Stimulated activated CD8-positive, alpha-beta memory T cell treated with anti-CD3 and anti-CD28 coated beads, Interleukin-4, amount 100 ng/mL, for 48 hours (primary cell): Measurements from ENCODE around the gene PLCG2.
A peak's percentile ranks its signal among the peaks of the same experiment; 100 is the strongest.
"Not testable (repeated sequence)": the region's sequence is repeated elsewhere in the genome, so short reads cannot be mapped to it uniquely, and the experiment has no call there.

ENCODE experiments used
- DNase-seq: peaks from one replicate; pipeline ENCODE4 v3.0.0-alpha.2; 2020

Gene PLCG2

GRCh38 chr16:81850197-81850944 is 71.3 kb downstream of the PLCG2 start:
- DNase-seq, result no peak

- no peak for DNase-seq
These were observed 73.3 kb downstream of the PLCG2 start for GRCh38 chr16:81852347-81852746.

- DNase-seq, result no peak
These were observed 76.6 kb downstream of the PLCG2 start for GRCh38 chr16:81855552-81856153.

DNA sequence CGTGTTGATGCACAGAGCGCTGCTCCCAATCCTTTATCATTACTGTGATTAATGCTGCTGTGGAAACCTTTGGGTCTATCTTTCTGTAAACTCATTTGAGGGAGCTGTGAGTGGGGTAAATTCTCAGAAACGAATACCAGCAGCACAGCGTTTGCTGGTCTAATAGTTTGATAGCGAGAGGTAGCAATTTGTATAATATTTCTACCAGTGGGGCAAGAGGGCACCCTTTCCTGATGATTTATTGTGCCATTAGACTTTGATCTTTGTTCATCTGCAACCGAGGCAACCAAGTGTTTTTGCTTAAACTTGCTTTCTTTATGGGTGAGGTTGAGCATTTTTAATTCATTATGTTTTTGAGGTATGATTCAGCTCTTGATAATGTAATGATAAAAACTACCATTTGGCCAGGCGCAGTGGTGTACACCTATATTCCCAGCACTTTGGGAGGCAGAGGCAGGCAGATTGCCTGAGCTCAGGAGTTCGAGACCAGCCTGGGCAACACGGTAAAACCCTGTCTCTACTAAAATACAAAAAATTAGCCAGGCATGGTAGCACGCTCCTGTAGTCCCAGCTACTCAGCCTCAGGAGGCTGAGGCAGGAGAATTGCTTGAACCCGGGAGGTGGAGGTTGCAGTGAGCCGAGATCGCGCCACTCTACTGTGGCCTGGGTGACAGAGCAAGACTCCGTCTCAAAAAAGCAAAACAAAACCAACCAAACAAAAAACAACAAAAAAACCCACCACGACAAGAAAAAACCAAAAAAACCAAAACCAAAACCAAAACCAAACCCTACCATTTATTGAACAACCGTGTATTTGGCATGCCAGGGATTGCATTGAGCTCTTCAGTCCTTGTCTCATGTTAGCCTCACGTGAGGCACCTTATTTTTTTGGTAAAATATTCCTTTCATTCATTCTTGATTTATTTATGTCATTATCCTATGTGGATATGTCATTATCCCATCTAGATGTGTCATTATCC is 81.5 kb downstream of the PLCG2 start:
- no peak for DNase-seq

- no peak for DNase-seq
These were observed 82.4 kb downstream of the PLCG2 start for GRCh38 chr16:81861503-81861902.

DNA sequence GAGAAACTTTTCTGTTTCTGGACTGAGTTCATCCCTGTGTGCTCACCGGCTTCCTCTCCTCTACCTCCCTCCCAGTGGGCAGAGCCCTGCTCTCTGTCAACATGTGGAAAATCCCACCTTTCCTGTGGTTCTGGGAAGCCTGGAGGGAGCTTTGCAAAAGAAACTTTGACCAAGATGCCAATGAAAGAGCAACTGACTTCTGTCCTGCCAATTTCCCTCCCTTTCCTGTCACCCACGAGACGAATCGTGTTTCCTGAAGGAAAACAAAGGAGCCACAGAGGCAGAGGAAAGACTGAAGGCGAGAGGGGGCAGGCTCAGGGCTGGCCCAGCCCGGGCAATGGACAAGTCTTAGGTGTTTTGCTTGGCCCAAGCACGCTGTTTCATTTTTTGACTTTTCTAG is 82.8 kb downstream of the PLCG2 start:
- no peak for DNase-seq

DNA sequence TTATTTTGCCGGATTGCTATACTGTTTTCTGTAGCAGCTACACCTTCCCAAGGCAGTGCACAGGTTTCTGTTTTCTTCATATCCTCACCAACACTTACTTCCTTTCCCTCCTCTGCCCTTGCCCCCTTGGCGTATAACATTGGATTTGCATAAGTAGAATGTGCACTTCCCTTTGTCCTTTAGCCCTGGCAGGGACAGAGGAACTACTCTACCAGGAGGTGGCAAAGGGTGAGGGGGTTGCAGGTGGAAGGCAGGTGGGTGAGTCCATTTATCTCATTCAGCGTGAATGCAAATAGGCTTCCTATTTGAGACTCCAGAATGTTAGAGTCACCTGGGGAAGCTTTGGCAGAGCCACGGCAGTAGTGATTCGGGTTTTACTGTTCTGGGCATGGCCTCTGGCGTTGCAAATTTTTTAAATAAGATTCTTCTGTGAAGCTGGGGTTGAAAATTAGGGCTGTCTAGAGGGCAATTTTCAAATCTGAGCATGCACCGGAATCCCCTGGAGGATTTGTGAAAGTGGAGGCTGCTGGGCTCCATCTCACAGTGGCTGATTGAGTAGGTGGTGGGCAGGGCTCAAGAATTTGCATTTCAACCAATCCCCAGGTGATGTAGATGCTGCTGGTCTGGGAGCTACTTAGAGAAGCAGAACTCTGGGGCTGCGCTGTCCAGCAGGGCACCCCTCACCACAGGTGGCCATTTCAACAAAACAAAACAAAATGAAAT is 84.7 kb downstream of the PLCG2 start:
- DNase-seq, result no peak

DNA sequence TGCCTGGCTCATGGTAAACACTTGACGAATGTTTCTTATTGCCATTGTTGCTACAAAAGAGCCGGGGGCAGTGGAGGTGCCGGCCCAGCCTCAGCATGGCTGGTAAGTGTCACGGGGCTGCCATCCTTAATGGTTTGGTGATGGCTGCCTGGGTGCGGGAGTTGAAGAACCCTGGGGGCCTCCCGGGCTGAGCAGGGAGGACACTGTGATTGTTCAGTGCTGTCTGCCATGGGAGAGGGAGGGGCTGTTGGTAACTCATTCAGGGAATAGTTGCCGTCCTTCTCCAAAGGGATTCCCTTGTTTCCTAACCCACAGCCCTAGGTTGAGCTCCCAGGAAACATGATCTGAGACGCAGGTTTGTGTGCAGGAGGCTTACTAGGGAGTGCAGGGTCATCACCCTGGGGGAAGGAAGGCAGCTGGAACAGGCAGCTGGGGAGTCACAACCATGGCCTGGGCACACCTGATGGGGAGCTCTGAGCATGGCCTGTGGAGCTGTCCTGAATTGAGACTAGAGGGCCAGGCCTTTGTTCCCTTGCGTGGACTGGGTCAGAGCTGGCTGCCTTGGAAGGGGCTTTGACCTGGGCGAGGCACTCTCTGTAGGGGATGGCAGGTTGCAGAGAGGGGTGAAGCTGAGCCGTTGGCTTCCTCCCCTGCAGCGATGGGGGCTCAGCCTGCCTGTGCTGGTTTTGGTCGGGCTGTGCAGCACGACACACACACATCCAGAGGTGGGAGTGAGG is 85.7 kb downstream of the PLCG2 start:
- DNase-seq, result no peak

- DNase-seq, result no peak
These were observed 87.8 kb downstream of the PLCG2 start for GRCh38 chr16:81866820-81867440.

- no peak for DNase-seq
These were observed 89.1 kb downstream of the PLCG2 start for GRCh38 chr16:81868057-81868748.

DNA sequence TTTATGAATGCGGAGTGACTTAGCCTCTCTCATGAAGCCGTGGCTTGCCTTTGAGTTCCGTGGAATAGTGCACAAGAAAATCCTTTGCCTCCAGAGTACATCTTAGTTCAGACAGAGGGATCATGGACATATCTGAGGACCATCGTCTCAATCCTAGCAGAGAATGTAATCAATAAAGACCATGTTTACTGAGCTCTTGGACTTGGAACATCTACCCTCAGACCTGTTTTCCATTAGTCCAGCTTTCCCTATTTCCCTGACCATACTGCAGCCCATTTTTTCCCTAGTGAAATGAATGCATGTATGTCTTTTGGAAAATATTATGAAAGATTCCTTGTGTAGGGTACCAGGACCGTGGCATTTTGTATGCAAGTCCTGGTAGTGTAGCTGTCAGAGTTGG is 90.2 kb downstream of the PLCG2 start:
- no peak for DNase-seq

DNA sequence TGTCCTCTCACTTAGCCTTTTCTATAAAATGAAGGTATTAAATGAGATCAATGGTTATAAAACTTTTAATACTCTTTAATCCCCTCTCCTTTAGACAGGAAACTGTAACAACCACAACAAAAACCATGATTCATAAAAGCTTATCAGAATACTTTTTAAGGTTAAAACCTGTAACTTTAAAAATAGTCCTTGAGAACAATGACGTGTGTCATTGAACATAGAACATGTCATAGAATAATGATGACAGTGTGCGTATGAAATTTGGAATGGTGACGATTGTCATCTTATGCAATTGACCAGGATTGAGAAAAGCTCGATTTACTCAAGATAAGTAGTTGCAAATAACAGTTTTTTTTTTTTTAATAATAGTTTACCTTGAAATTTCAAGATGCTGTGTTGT is 94.1 kb downstream of the PLCG2 start:
- DNase-seq, result no peak

DNA sequence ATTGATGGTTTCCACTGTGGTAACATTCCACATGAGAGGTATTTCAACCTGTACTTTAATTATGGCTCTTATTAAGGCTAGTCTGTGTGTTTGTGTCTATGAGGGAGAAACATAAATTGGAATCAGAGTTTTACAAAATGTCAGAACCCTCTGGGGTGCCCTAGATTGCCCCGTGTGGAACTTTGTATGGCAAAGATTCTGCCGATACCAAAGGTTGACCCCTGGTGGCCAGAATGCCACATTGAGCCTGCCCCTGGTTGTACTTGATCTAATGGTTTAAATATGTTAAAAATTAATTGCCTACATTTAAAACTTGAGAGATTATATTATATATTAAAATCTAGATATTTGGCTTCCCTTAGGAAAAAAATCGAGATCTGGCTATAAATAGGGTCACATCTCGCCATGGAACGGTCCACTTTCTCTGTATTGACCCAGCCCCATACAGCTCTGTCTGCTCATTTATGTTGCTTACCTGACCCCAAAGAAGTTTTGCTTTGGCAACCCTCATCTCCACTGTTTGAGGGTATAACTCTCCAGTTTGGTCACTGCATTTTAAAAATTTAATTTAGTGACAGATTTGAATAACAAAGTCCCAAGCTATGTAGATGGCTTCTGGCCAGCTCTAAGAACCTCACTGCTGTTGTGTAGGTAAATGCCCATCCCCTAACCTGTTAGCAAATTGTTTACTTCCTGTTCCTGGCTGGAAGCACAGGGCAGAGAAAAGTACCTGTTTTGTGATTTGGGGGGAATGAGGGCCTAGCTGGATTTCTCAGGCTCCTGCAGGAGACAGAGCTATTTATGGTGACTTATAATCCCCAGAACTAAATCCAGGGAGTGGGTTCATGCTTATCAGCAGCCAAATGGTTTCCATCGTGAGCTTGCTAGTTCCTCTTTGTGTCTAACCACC is 95.0 kb downstream of the PLCG2 start:
- DNase-seq, result peak; percentile 78

GRCh38 chr16:81875461-81875860 is 96.4 kb downstream of the PLCG2 start:
- DNase-seq, result no peak

DNA sequence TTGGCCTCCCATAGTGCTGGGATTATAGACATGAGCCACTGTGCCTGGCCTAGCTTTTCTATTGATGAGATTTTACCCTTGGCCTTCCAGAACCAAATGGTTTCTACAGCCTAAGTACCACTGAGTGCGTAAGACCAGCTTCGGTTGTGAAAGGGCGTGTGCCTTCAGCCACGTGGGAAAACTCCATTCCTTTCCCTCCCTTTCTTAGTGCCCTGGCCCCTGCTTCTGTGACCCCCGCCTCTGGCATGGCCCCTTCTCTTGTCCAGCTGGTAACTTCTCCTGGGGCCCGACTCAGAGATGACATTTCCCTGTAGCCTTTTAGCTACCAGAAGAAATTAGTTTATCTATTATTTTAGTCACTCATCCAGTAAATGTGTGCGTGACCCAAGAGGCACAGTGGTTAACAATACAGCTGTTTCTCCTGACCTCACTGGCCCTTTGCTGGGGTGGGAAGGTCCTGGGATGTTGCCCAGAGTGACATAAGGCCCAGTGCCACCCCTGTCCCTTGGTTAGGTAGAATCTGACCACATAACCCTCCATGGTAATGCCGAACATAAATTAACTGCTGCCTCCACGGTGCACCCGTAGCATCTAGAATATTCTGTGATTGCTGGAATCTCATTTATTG is 97.3 kb downstream of the PLCG2 start:
- no peak for DNase-seq

DNA sequence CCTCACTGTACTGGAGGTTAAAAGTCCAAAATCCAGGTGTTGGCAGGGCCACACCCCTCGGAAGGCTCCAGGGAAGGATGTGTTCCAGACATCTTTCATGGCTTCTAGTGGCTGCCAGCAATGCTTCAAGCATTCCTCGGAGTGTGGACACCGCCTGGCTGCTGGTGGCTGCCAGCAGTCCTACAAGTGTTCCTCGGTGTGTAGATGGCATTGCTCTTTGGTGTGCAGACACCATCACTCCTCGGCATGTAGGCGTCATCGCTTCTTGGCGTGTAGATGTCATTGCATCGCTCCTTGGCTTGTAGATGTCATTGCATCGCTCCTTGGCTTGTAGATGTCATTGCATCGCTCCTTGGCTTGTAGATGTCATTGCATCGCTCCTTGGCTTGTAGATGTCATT is 98.4 kb downstream of the PLCG2 start:
- DNase-seq, result not testable (repeated sequence)

DNA sequence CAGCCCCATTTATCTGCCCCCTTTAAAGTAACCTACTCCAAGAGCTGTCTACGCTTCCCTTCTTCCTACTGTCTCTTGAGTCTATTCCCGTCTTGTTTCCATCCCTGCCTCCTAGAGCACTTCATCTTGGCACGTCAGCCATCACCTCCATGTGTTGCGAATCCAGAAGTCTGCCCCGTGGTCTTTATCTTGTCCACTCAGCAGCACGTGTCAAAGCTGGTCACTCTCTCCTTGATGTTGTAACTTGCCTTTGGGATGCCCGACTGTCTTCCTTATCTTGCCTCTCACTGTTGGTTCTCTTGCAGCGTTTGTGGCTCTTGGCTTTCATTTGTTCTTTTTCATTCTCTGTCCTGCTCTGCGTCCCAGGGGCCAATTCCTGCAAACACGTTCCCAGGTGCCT is 99.4 kb downstream of the PLCG2 start:
- no peak for DNase-seq

DNA sequence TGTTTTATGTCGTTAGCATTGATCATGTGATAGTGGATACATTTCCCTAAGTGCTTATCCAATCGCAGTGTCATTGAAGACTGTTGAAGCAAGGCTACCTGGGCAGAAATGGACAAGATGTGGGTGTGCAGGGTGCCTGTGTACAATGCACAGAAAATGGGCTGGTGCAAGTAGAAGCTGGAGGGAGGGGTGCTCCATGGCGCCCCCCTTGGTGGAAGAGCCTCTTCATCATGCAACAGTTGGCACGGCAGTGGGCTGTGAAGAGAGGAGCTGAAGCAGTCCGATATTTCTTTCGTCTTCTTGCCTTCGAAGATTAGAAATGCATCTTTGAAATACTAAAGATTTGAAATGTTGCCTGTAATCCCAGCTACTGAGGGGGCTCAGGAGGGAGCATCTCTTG is 100.5 kb downstream of the PLCG2 start:
- DNase-seq, result no peak

GRCh38 chr16:81880816-81881215 is 101.7 kb downstream of the PLCG2 start:
- no peak for DNase-seq

DNA sequence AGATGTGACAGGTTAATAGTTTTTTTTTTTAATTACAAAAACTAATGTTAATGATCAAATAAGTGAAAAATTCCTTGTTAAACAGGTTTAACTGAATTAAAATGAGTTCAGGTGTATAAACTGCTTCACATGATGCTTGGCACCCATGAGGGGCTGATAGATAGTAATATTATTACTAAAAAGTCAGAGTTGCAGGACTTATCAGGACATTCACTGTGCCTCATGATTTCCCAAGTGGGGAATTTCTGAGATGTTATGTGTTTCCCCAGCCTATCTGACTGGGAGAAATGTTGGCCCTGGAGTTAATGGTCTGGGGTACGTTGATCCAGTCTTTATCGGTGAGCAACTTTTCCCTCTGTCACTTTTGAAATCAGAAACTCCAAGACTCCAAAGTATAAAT is 102.1 kb downstream of the PLCG2 start:
- no peak for DNase-seq
